Left hindlimb (tissue), 1 donor: ENCODE measurements around the gene CHRM3.

ENCODE experiments used
- DNase-seq: peaks from one replicate; pipeline ENCODE4 v3.0.0-alpha.2; 2018

The CHRM3 gene

DNA sequence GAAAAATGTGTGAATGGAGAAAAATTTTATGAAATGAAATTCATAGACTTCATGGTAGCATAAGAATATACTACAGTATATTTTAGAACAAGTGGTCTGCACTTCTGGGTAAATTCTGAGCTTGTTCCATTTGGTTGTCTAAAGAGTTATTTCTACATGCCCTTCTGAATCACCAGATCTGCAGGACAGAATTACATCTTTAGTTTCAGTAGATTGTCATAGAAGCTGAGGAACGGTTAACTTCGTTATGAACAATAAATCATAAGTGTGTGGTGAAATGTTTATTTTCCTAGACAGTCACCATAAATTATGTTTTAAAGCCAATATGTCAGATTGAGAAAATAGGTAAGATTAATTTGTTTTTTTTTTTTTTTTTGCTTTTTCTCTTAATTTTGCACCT is 30.9 kb downstream of the CHRM3 start:
- no peak for DNase-seq

DNA sequence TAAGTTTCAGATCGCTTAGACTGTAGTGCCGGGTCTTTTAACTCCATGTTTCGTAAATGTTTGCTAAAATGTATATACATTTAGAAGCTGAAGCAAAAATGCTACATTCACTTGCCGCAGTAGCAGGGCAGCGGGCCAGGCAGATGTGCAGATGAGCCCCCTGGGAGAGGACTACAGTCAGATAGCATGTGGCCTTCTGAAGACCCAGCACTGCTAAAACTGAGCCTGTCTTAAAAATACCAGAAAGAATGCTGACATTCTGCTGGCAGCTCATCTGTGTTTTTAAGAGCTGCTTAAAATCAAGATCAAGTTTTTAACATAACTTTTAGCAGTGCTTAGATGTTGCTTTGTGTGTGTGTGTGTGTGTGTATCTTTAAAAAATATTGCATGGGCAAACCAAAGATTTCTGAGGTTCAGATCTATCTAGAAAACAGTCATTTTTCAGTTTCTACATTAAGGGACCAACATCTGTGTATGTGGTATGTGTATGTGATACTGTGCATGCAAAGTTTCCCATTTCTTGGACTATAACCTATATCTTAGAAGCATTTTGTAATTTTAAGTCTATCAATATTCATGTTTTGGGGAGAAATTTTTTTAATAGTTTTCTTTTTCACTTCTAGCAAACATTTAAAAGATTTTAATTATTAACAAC is 31.7 kb downstream of the CHRM3 start:
- no peak for DNase-seq

DNA sequence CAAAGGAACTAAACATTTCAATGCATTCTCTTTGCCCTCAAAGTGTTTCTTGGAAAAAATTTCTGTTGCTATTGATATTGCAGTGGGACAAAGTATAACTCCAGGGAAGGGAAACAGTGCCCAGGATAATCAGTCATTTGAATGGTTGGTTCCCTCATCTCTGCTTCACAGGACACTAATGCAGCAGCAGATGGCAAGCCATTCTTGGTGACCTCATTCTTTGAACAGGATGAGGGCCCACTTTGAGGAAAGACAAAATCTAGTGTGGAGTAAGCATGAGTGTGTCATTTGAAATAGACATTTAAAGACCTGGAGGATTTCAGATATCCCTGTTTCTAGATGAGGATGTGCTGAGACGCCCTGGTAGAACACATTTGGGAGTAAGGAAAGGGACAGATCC is 32.3 kb downstream of the CHRM3 start:
- no peak for DNase-seq

DNA sequence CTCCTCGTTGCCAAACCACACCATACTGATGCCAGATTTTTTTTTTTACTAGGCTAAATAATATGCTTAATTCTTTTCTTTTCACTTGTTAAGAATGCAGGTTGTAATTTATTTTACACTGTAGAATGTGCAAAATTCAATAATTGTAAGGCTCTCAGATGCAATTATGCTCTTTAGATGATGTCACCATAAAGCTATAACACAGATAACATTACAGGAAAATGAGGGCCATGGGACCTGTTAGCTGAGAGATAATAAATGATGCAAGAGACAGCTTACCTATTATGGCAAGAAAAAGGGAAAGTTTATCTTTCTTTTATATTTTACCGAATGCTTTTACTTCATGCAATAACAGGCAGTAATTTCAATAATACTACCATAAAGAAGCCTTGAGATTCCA is 35.4 kb downstream of the CHRM3 start:
- DNase-seq: no peak

DNA sequence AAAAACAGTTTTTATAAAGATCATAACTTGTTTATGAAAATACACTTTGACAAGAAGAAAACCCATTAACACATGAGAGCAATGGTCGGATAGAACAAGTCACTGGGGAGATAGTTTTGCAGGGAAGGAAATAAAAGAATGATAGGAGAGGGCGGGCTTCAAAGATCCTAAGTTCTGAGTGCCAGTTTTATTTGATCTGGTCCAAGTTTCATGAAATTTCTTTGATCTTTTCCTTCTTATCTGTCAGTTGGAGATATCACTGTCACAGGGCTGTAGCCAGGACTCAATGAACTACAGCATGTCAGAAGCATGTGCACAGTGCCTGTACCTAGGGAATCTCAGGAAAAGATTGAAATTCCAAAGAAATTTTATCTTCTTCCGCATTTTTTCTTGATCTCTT is 36.5 kb downstream of the CHRM3 start:
- DNase-seq: no peak

DNA sequence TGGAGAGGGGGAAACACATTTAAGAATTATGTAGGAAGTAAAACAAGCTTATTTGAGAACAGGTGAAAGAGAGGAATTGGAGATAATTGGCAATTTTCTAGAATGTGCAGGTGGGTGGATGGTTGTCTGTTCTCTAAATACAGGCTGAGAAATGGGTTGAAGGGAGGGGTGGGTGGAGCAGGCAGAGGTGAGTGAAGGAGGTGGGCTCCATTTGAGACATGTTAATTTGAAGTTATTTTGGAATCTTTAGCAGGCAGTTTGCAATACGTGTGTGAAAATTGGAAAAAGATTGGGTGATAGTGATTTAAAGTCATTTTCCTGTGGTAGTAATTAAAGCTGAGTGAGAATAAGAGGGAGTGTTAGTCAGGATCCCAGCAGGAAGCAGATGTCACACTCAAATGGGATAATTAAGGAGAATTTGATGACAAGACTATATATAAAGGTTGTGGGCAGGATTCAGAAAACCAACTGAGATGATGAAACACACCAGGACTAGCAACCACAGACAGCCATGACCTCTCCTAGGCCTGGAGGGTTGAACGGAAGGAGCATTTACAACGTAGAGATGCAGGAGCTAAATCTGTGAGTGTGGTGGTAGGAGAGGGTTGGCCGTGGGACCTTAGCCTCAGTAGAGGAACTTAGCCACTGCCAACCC is 40.6 kb downstream of the CHRM3 start:
- no peak for DNase-seq

DNA sequence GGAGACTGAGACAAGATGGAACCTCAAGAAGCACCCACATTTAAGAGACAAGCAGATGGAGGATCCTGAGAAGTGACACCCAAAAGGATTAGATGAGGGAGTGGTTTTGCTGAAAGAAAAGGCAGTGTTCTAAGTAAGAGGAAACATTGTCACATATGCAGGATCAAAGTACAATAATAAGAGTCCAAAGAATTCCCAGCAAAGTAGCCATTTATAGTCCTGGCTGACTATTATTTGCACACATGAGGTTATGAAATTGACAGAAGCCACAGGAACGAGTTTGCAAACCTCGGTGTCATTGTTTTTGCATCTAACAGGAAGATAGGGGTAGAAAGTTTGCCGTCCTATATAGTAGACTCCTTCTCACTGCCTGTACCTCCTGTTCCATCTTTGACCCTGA is 41.3 kb downstream of the CHRM3 start:
- no peak for DNase-seq

DNA sequence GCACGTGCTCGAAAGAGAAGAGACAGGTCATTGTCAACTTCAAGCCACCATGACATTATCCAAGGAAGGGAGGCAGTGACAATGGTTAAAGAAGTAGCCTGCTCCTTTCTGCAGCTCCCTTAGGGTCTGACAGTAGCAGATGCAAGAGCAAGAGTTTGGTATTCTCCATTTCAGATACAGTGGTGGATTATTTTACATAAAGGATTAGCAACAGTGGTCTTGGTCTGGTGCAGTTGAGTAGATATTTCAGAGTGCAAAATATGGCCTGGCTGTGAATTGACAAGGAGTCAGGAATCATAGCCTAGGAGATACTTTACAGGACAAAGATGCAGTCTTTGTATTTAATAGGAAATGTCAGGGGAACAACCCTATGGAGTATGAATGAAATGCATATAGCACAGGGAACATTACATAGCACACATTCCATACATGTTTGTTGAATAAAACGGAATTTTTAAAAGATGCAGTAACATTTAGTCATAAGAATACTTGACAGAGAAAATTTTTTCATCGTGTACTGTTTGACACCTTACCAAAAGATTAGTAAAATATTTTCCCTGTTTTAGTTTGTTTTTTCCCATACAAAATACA is 41.8 kb downstream of the CHRM3 start:
- DNase-seq: no peak

DNA sequence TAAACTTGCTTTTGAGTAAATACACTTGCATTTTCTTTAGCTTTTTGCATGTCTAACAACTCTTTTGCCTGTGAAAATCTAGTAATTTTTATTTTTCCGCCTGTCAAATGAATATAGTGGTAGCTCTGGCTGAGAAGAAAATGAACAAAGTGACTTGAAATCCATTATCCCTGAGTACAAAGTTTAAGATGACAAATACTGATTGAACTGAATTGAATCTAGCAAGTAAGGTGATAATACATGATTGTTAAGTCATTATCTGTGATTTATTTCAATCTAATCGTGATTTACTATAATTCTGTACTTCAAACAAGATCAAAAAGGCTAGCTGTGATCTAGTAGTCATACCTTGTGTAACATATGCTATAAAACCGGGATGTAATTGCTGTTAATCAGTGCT is 42.8 kb downstream of the CHRM3 start:
- no peak for DNase-seq

DNA sequence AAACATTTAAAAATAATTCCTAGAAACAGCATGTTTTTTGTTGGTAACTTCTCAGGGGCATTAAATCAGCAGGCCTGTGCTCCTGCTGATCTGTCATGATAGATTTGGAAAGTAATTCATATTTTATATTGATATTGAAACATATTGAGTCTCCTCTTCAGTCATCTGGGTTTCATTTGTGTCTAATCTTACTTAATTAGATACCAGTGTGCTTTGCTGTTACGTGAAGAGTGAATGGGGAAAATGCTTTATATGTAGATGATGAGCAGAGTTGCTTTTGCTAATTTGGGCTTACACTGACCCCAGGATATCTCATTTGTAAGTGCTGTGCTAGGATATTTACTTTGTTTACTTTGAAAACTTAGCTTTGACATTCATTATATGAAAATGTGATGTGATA is 45.9 kb downstream of the CHRM3 start:
- DNase-seq: no peak

DNA sequence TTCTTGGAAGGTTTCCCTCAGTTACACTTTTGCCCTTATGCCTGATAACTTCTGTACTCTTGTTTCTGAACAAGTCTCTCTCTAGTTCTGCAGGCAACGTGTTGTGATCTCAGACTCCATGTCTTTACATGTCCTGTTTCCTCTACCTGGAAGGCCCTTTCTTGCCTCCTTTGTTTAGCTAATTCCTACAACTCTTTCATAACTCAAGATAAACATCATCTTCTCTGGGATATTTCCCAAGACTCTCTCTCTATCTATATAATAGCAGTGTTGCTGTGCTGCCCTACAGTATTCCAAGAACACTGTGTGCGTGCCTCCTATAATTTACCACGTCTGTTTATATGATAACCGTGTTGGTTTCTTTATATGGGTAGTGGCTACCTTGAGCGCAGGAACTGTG is 47.8 kb downstream of the CHRM3 start:
- DNase-seq: no peak
